ENCODE results near the gene PRSS22. TPM values are rescaled to one million over a fixed set of nuclear protein-coding genes. Genes with fewer than 3 reads are reported as not detected.

Gene PRSS22
- total RNA-seq, 1 experiment from 2014 or later, result 3.9 TPM

GRCh38 chr16:2803545-2804195 lies 54.3 kb downstream of the PRSS22 start:
- no peaks in the 10 kb centered on the region for H3K4me1 Mint-ChIP-seq

More at GRCh38 chr16:2803545-2804195, 54.3 kb downstream of the PRSS22 start:
- TF ChIP-seq USF1 (CRISPR knock-in tag; IDR thresholded peaks at IDR 0.05) (no peak), ZNF671 (CRISPR knock-in tag; IDR thresholded peaks at IDR 0.05) (no peak), ATF6 (CRISPR knock-in tag; IDR thresholded peaks at IDR 0.05) (no peak), AFF4 (CRISPR knock-in tag; IDR thresholded peaks at IDR 0.05; ENCODE audit: borderline replicate concordance) (no peak), RELA (CRISPR knock-in tag; IDR thresholded peaks at IDR 0.05; ENCODE audit: borderline replicate concordance) (no peak), CREB1 (CRISPR knock-in tag; IDR thresholded peaks at IDR 0.05) (no peak), NR1H2 (CRISPR knock-in tag; IDR thresholded peaks at IDR 0.05) (no peak), ESRRA (CRISPR knock-in tag; IDR thresholded peaks at IDR 0.05; ENCODE audit: borderline replicate concordance) (no peak), ZNF416 (CRISPR knock-in tag; IDR thresholded peaks at IDR 0.05) (no peak), ZNF232 (CRISPR knock-in tag; IDR thresholded peaks at IDR 0.05) (no peak), RORB (CRISPR knock-in tag; IDR thresholded peaks at IDR 0.05) (no peak), NFE2L1 (CRISPR knock-in tag; IDR thresholded peaks at IDR 0.05) (no peak), NR3C1 (CRISPR knock-in tag; conservative IDR thresholded peaks at IDR 0.05; ENCODE audit: low read depth) (no peak), PREB (CRISPR knock-in tag; IDR thresholded peaks at IDR 0.05; ENCODE audit: borderline replicate concordance) (no peak), STAT6 (CRISPR knock-in tag; conservative IDR thresholded peaks at IDR 0.05; ENCODE audit: low read depth) (no peak), SMAD3 (CRISPR knock-in tag; IDR thresholded peaks at IDR 0.05; ENCODE audit: borderline replicate concordance) (no peak), ARID4B (CRISPR knock-in tag; IDR thresholded peaks at IDR 0.05; ENCODE audit: borderline replicate concordance) (no peak), ZNF219 (CRISPR knock-in tag; IDR thresholded peaks at IDR 0.05; ENCODE audit: borderline replicate concordance) (no peak)
- Mint-ChIP-seq H3K36me3 (no peaks in the 10 kb centered on the region), H3K27ac (no peak overlapping the region), H3K9me3 (peaks cover 17% of the 10 kb centered on the region), H3K27me3 (ENCODE audit: low read depth) (peaks cover 23% of the 10 kb centered on the region), H3K4me3 (no peak overlapping the region)
- ChIA-PET CTCF (no interaction called here), POLR2A (no interaction called here)
- ATAC-seq, result no peak
- no peak for DNase-seq (ENCODE audit: low spot score)

Data from WTC11 (cell line).